Hippocampal formation (tissue), 2 donors: ENCODE data around the gene EPS8.
"Not testable (repeated sequence)": the region's sequence is repeated elsewhere in the genome, so short reads cannot be mapped to it uniquely, and the experiment has no call there.

ENCODE experiments used
- DNase-seq, 2 donors: peaks; one replicate each; lab custom pipeline; 2025; lab: John Stamatoyannopoulos, UW

EPS8 gene

DNA sequence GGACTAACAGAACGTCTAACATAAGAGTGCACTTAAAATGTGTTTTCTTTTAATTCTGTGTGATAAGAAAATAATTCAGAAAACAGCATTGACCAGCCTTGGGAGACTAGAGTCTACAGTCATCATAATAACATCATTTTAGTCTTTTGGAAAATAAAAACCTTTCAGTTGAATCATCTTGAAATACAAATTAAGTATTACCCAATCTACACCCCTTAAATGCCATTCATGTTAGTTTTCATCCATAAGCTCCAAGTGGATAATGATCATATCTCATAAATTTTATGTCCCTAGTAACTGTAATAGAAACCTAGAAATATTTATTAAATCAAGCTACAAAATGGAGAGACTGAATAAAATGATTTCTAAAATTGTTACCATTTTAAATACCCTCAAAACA is 32.4 kb downstream of the EPS8 start:
- DNase-seq: no peak

DNA sequence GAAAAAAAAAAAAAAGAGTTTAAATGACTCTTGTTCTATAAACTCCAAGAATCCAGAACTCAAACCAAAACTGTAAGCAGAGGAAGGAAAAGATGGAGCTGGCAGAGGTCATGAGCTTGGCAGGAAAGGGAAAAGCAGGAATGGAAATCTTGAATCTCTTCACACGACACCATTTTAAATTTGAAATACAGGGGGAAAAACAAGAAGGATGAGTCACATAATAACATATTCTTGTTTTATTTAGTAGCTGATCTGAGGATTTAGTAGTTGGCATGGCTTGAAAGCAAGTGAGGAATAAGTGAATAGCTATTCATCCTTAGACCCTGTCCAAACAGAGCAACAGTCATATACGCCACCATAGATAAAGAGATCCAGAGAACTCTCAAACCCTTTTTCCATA is 35.0 kb downstream of the EPS8 start:
- DNase-seq: no peak

DNA sequence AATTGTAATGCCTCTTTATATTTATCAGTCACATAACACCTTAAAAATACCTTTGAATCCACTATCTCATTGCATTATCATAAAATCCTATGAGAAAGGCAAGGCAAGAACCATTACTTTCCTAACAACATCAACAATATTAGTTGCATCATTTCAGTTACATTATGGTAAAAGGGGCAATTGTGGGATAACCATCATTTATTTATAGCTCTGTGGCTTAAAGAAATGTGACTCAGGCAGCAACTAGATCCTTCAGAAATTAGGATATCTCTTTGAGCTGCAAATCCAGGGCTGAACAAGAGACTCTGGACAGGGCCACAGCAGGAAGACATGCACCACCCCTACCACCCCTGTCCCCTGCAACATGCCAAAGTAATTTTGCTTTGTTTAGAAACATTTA is 36.4 kb downstream of the EPS8 start:
- DNase-seq: no peak

DNA sequence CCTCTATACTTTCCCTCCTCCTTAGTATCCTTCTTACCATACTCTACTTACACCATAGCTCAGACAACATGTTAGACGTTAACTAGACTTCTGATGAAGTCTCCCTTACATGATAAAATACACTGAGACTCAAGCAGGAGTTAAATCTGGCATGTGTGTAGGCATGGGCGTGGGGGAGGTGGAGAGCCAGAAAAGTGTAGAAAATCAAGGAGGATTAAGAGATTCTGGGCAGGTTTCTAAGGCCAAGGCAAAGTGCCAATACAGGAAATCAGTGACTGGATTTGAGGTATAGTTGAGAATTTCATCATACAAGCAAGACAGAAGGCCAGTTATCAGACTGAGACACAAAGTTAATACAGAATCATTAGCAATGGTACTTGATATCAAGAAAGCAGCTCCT is 37.4 kb downstream of the EPS8 start:
- no peak for DNase-seq

DNA sequence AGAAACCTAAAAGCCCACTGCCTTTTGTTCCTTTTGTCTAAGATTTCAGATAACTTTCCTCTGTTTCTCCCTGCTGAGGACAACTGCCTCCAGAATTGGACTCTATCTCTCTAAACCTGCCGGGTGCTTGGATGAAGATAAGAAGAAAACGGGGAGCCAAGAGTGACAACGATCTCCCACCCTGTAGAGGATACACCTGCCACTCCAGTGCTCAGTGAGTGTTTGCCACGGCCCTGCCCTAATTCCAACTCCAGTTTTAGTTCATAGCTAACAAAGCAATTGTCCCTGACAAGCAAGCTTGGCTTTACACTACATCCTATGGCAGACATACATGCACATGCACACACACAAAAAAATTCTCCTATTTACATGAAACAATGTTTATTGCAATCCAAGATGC is 39.3 kb downstream of the EPS8 start:
- DNase-seq: no peak

DNA sequence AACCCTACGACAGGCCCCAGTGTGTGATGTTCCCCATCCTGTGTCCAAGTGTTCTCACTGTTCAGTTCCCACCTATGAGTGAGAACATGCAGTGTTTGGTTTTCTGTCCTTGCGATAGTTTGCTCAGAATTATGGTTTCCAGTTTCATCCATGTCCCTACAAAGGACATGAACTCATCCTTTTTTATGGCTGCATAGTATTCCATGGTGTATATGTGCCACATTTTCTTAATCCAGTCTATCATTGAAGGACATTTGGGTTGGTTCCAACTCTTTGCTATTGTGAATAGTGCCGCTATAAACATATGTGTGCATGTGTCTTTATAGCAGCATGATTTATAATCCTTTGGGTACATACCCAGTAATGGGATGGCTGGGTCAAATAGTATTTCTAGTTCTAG is 47.3 kb downstream of the EPS8 start:
- DNase-seq: not testable (repeated sequence)

DNA sequence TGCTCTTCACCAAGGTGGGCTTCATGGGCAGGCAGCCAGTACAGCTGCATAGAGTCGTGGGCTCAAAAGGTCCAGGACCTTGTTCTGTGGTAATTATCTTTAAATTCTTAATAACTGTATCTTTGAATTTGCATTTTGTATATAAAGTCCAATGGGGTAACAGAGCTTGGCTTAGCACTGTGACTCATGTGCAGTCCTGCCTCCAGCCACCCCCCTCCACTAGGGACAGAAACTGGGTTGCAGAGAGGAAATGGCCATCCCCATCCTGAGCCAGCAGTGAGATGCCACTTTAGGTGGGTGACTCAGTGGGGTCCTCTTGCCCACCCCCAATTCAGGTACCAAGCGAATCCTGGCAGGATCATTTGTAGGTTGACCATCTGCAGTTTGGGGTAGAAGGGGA is 48.1 kb downstream of the EPS8 start:
- DNase-seq: no peak

DNA sequence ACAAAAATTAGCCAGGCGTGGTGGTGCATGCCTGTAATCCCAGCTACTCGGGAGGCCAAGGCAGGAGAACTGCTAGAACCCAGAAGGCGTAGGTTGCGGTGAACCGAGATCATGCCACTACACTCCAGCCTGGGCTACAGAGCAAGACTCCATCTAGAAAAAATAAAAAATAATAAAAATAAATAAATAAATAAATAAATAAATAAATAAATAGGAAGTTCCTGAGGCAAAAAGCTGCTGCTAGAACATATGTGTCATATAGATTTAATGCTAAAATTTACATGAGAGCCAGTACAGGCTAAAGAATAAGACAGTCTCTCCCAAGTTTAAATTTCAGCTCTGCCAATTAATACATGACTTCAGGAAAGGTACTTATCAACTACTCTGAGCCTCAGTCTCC is 48.8 kb downstream of the EPS8 start:
- DNase-seq: not testable (repeated sequence)

DNA sequence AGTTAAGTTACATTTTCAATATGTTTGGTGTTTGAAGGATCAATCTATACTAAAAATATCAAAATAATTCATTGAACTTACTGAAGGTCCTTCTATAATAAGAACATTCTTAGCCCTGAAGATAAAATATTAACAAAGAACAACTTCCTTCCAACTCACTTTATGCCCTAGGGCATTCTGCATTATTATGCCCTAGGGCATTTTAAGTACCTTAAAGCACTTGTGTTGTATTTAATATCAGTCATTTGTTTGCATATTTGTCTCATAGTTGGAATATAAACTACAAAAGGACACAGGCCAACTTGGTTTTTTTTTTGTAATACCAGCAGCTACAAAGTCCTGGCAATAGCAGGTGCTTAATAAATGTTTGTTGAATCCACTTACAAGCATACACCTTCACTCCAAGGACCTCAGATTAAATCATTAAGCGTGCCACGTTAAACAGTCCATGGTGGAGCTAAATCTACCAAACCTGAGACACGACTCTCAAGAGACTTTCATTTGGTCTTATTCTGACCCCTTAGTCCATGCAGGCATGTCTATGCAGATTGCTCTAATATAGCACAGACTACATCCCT is 50.7 kb downstream of the EPS8 start:
- DNase-seq: no peak

DNA sequence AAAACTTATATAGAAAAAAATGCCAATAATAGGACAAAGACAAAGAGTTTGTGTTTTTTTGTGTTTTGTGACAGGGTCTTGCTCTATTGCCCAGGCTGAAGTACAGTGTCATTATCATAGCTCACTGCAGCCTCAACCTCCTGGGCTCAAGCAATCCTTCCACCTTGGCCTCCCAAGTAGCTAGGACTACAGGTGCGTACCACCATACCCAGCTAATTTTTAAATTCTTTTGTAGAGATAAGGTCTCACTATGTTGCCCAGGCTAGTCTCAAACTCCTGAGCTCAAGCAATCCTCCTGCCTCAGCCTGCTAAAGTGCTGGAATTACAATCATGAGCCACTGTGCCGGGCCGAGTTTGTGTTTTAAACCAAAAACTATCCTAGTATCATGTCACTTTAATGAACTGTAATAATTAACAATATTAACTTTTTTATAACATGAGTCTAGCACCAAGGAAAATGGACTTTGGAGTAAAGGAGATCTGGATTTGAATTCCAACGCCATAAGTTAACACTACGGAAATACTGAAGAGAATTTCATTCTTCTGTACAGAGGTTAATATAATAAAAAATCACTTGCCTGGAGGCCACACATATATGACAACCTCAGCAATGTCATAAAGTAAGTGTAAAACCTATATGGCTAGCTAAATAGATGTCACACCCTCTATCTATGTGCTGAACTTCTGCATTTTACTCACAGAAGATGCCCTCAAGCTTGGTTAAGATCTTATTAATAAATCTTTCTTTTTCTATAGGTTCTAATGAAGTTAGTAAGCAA is 53.2 kb downstream of the EPS8 start:
- no peak for DNase-seq

DNA sequence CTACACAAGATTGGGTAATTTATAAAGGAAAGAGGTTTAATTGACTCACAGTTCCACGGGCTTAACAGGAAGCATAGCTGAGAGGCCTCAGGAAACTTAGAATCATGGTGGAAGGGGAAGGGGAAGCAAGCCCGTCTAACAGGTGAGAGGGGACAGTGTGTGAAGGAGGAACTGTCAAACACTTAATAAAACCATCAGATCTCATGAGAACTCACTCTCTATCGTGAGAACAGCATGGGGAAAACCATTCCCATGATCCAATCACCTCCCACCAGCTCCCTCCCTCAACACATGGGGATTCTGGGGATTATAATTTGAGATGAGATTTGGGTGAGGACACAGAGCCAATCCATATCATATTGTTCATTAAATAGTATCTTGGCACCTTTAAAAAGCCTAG is 56.1 kb downstream of the EPS8 start:
- DNase-seq: no peak

DNA sequence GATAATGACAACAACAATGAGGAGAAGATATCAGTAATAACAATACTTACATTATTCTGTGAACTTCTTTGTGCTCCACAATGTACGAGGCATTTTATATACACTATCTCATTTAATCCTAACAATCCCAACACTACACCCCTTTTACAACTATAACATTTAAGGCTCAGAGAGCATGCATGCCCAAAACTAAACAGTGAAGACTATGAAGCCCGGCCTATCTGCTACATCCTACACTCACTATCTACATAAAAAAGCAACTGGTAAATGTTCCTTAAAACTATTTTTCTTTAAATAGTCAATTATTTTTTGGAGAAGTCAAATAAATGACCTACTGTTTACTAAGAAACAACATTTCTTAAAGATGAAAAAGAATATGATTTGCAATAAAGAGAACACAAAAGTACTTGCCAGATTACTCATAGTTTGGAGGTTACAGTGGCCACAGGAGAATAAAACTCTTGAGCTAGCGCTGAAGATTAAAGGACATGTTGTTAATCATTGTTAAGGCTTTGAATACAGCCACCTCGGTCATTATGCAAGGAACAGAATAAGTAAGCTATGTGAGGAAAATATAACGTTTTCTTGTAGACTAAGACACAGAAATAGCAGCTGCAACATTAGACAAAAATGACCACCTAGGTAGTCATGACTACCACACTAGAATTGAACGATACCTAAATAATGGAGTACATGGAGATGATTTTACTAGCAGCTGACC is 56.7 kb downstream of the EPS8 start:
- DNase-seq: no peak

DNA sequence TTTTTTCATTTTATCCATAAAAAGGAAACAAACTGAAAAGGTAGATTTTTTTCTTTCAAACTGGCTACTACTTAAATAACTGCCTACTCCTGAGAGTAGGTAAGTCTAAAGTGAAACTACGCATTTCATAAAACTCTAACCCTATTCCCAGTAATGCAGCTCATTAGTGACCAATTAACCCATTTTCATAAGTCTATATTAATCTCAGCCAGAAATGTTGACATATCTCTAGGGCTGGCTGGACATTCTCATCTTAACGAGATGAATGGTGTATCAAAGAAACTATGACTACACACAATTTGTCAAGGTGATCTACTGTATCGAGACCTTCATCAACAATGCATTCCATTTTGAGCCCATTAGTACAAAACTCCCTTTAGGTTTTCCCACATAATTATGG is 57.2 kb downstream of the EPS8 start:
- no peak for DNase-seq

DNA sequence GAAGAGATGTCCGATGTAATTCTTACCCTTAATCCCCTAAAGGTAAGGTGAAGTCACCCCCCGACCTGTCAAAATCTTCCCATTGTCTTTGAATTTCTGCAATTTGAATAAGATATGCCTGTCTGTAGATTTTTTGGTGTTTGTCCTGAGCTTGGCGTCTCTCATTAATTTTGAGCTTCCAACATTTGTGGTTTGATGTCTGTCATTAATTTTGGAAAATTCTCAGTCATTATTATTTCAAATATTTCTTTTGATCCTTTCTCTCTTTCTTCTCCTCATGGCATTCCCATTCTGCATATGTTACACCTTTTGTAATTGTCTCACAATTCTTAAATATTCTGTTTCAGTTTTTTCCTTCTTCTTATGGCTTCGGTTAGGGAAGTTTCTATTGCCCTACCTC is 60.1 kb downstream of the EPS8 start:
- DNase-seq: no peak

DNA sequence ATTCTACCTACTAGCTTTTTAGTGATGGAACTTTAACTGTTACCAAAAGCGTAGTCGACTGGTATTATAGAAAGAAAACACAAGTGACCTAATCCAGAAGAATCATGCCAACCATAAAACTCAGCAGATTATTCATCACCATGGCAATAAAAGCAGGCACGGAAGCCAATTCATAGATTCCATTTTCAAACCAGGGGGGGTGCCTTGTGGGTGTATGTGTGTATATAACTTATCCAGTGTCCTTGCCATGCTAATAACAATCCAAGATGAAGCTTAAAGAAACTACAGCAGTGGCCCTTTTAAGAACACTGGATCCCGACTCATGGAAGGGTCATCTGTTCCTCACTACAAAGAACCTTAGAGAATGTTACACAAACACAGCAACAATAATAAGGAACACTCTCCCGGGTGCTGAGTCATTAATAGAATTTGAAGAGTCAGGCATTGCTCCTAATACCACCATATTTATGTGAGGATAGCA is 61.0 kb downstream of the EPS8 start:
- no peak for DNase-seq

DNA sequence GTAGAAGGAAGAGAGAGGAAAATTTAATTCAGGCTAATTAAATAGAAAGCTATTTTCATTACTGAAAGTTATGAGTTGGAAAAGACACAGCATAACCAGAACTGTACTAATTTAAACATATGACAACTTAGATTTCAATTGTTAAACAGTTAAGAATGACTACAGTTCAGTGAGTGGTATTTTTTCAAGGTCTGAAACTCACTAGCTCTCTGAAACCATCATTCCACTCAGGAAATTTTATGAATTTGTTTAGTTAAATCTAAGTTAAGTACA is 62.4 kb downstream of the EPS8 start:
- DNase-seq: no peak

DNA sequence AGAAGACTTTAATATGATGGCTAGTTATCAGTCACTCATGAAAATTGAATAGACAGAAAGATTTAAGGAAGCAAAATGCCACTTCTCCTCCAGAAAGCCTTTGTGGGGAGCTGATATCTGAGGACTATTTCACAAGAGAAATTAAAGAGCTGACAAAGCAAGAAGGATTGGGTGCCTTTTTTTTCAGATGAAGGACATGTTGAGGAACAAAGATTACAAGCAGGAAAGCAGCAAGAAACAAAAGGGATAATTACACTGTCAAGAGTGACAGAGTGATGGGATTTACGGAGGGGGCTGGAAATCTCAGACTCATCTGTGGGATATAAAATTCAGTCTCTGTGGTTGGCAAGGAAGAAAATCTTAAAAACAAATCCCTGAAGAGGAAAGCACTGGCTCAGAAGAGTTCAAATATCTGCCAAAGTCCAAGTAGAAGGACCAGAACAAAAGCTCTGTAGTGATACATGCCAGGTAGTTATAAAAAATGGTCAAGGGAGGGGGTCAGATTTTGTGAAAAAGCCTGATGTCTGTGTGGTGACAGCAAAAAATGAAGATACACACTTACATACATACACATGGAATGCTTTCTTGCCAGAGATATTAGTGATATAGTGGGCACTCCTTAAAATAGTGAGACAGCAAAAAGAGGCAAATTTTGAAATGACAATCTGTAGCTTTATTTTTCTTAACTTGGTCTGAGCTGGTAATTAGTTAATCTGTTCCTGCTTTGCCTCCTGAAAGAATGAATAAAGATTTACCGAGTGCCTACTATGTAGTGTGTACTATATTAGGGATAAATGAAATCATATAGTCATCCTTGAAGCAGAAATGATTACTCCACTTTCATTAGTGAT is 62.9 kb downstream of the EPS8 start:
- peak in 1 of 2 donors; percentile 35 for DNase-seq

DNA sequence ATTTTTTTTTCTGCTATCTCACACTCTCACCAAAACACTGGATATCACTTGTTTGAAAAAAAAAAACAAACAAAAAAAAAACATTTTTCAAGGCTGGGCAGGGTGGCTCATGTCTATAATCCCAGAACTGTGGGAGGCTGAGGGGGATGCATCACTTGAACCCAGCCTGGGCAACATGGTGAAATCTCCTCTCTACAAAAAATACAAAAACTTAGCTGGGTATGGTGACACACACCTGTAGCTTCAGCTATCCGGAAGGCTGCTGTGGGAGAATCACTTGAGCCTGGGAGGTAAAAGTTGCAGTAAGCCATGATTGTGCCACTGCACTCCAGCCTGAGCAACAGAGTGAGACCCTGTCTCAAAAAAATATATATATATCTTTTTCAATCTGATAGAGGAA is 66.2 kb downstream of the EPS8 start:
- no peak for DNase-seq

DNA sequence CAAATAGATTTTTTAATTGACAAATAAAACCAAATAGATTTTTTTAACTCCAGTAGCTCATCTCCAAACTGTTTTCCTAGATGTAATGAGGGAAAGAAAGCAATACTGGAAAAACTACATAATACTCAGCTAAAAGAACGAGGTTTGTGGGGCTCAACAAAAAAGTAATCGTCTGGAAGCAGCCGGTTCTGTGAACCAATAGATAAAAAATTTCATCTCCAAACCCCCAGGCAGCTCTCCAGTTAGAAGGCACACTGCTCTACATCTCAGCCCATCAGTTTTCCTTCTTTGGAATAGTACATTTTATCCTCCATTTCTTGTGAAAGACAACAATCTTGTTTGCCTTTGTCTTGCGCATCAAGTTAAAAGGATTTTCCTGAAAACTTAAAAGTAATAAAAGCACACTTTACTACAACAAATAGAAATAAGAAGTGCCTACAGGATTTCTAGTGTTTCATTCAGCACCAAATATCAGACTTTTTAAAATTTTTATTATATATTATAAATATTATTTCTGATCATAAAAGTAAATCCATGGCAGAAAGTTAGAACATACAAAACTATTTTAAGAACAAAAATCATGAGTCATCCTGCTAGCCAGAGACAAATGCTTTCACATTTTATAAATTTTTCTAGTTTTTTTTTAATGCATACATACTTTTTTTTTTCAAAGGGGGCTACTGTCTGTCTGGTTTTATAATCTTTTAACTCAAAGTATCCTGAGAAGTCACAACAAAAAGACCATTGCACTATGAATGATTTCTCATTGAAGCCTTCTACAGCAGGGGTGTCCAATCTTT is 67.7 kb downstream of the EPS8 start:
- DNase-seq: no peak

DNA sequence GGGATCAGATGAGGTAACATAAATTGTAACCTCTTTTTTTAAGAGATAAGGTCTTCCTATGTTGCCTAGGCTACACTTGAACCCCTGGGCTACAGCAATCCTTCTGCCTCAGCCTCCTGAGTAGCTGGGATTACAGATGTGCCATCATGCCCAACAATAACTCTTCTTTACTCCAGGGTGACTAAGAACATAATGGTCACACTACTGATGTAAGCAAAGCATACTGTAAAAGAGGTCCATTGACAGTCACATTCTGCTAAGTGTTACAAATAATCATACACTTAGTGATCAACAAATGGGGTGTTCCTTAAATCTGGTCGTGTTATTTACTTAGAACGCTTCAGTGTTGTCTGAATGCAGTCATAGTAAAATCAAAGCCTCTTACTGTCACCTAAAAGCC is 68.9 kb downstream of the EPS8 start:
- no peak for DNase-seq

DNA sequence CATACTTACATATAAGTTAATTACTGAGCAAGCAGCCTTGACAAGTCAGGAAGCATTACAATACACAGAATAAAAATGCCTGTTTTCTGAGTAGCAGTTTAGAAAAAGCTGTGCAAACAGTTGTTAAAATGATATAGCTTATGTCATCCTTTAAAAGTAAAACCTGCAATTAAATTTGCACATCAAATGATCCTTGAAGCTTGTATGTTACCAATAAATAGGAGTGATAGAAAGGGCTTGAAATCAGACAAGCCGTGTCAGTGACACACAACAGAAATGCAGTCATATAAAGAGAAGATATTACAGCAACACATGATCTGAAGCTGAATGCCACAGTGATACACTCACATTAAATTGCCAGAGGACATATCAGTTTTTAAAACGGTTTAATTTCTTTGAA is 70.0 kb downstream of the EPS8 start:
- no peak for DNase-seq
